Erythroblast (primary cell): ENCODE results near the gene CBARP.

ENCODE experiments used
- DNase-seq, 2 experiments: peaks; one replicate each; lab custom pipeline; 2025; lab: John Stamatoyannopoulos, UW
- GATA1 ChIP-seq: IDR thresholded peaks from 2 replicates; pipeline ENCODE4 v1.6.1; 2011; ENCODE audit warnings: low read depth, mild to moderate bottlenecking, control low read depth, low read length, moderate library complexity
- POLR2A ChIP-seq: IDR thresholded peaks from 2 replicates; pipeline ENCODE4 v1.6.1; 2011; ENCODE audit warnings: mild to moderate bottlenecking, low read length

The CBARP gene

GRCh38 chr19:1271528-1272422 lies 34.0 kb upstream of the CBARP start:
- TF ChIP-seq POLR2A (no peak), GATA1 (no peak)
- no peak for DNase-seq

DNA sequence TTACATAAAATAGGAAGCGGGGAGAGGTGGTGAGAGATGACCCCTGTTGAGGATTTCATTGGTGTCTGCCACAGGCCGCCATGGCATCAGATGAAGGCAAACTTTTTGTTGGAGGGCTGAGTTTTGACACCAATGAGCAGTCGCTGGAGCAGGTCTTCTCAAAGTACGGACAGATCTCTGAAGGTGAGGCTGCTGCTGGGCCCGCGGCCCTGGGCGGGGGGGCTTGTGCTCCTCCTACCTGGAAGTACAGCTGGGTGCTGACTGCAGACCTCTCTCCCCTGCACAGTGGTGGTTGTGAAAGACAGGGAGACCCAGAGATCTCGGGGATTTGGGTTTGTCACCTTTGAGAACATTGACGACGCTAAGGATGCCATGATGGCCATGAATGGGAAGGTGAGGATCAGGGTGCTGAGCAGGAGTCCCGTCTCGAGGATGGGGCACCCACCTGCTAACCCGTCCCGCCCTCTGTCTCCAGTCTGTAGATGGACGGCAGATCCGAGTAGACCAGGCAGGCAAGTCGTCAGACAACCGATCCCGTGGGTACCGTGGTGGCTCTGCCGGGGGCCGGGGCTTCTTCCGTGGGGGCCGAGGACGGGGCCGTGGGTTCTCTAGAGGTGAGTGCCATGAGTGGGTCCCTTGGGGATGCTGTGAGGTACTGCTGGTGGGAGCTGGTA lies 33.2 kb upstream of the CBARP start:
- no peak for DNase-seq
- TF ChIP-seq GATA1 (no peak), POLR2A (no peak)

- TF ChIP-seq GATA1, result no peak
- no peak for TF ChIP-seq POLR2A
- DNase-seq, result peak; percentile 66 to 68
Measured at GRCh38 chr19:1270213-1270853, 32.5 kb upstream of the CBARP start.

DNA sequence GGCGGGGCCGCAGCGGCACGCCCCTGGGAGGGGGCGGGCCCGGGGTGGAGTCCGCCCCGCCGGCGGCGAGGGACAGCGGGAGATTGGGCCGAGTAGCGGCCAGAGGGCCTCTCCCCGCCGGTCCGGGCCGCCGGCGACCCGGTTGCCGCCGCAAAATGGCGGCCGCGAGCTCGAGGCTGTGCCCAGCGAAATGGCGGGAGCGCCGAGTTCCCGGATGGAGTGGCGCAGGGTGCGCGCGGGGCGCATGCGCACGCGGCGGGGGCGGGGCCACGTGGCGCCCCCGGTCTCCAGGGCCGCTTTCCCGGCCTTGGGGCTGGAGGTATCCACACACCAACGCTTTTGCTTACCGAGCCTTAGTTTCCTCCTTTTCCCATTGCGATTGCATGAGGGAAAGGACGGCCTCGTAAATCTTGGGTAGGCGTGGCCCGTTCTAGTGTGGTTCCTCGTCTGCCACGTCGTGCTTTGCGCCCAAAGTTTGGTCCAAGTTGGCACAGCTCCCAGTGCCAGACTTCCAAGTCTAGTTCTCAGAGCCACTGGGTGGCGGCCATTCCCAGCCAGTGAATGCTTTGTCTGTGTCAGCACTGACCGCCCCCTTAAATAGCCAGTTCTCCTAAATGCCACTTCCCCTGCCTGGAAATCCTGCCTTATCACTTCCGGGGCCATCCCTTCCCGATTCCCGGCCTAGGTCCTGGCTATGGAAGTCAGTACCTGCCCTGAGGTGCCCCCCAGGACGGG lies 31.8 kb upstream of the CBARP start:
- DNase-seq, result peak; percentile 91 to 95
- TF ChIP-seq POLR2A (peak; percentile 91), GATA1 (no peak)

GRCh38 chr19:1269065-1269477 lies 31.3 kb upstream of the CBARP start, which contains the start of gene CIRBP:
Gene CIRBP, plus strand, starts transcription at chr19:1269332. Its CDS starts 1,602 bp downstream, at chr19:1270934.
- peak; percentile 100 for DNase-seq
- peak; percentile 98 for TF ChIP-seq POLR2A
- TF ChIP-seq GATA1, result no peak

DNA sequence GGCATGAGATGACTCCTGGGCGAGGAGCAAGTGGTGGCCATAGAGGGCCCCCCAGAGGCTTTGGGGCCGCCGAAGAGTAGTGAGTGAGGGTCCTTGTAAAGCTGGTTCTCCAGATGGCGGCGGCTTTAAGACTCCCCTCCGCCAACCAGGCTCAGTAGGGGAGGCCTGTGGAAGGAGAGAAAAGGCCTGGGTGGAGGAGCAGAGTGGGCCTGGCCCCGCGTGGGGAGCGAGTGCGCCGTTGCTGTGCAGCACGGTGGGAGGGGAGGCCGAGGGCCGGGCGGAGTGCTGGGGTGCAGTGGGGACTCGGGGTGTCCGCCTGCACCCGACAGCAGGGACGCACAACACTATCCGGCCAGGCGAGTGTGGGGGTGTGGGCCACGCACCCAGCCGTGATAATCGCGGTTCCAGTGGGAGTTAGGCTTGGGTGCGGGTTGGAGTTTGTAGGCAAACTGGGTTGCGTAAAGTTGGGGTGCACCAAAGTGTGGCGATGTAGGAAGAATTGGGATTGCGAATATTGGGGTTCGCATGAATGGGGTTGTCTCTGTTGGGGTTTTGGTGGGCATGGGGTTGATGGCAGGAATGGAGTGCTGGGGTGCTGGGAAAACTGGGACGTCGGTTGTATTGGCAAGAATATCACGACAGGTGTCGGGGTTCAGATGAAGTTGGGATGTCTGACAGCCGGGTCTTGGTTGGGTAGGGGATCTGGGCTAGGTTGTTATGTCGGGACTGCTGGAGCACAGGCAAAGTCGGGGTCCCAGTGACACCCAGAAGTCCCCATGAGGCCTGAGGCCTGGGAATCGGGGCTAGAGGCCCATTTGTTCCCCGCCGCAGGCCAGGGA lies 30.6 kb upstream of the CBARP start:
- DNase-seq, result no peak
- no peak for TF ChIP-seq POLR2A
- TF ChIP-seq GATA1, result no peak

GRCh38 chr19:1267477-1268225 lies 29.8 kb upstream of the CBARP start:
- no peak for DNase-seq
- no peak for TF ChIP-seq GATA1
- TF ChIP-seq POLR2A, result no peak

DNA sequence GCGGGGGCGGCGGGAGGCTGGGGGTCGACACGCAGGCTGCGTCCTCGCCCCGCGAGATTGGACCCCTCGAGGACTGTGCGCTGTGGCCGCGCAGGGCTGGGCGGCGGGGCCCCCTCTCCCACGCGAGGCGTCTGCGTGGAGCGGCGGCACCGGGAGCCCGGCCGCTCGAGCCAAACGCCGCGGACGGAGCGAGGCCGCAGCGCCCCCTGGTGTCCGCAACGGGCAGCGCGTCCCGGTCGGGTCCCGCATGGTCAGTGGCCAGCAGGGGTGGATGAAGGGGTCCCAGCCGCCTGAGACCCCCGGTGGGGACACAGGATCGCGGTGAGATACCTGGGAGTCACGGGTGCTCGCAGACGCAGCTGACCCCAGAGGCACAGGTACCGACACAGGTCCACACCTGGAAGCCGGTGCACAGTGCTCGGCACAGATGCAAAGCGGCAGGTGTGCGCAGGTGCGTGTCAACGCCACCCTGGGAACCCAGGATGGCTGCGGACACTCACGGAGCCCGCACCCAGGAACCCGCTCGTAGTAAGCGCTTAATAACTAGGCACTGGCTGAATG lies 29.2 kb upstream of the CBARP start:
- DNase-seq, result peak; percentile 80 to 89

DNA sequence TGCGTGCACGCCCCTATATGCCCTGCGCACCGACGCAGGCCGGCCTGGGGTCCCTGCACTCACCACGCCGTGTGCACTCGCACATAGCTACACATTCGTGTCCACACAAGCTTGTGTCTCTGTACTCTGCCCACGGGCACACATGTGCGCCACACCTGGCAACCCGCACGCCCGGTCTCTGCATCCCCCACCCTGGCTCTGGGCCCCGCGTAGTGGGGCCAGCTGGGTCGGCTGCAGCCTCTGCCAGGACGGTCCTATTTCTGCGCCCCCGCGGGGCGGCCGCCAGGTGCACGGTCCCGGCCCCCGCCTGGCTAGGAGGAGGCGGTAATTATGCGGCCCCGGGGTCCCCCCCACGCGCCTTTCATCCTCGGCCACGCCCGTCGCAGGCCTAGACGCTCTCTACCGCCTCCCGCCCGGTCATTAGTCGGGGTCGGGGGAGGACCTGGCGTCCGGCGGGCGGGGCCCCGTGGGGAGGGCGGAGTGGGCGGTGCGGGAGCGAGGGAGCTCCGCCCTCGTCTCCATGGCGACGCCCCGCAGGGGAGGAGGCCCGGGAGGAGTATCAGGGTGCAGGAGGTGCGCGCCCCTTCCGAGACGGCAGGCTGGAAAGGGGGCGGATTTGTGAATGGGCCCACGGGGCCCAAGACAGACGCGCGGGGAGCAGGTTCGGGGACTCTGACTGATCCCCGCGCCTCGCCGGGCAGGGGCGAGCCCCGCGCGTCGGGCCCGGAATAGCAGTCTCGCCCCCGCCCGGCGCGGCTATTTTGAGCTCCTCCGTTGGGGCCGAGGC lies 28.5 kb upstream of the CBARP start:
- peak; percentile 95 to 97 for DNase-seq
- TF ChIP-seq GATA1 (no peak), POLR2A (no peak)

More for the DNA sequence above, 29.2 kb upstream of the CBARP start:
- TF ChIP-seq GATA1 (no peak), POLR2A (no peak)

GRCh38 chr19:1265615-1266128 lies 27.9 kb upstream of the CBARP start:
- peak; percentile 67 to 83 for DNase-seq
- no peak for TF ChIP-seq GATA1
- no peak for TF ChIP-seq POLR2A
